Measurements from ENCODE around the gene MTMR8. TPM values are rescaled to one million over a fixed set of nuclear protein-coding genes. Genes with fewer than 3 reads are reported as not detected.

MTMR8 gene
- polyA plus RNA-seq, 2 of the 4 experiments (the other 2 are of a cell fraction) = 1.4 to 1.6 TPM

GRCh38 chrX:64377753-64378152 lies 17.5 kb downstream of the MTMR8 start:
- H3K4me3 ChIP-seq = no peak overlapping the region
- H3K9me3 ChIP-seq = no peaks in the 10 kb centered on the region
- H3K4me1 ChIP-seq = no peaks in the 10 kb centered on the region
- ChIA-PET CTCF (no interaction called here), POLR2A (no interaction called here)
- H3K4me2 ChIP-seq = no peak overlapping the region
- DNase-seq (ENCODE audit: low read depth in 1 of 2, low spot score in 1 of 2) (no peak), FAIRE-seq (no peak), ATAC-seq (no peak)
- H3K27ac ChIP-seq = no peak overlapping the region
- WGBS (ENCODE audit: missing lambda C conversion rate) = 3% methylated on average over 3 of the region's 3 CpGs
- TF ChIP-seq ELK1 (IDR thresholded peaks at IDR 0.05; ENCODE audit: low read depth, low read length) (no peak), CBX8 (IDR thresholded peaks at IDR 0.05) (no peak), FOSL2 (IDR thresholded peaks at IDR 0.05) (no peak), FOSL2 (CRISPR knock-in tag; IDR thresholded peaks at IDR 0.05) (no peak), FOSB (CRISPR knock-in tag; IDR thresholded peaks at IDR 0.05) (no peak), JUNB (IDR thresholded peaks at IDR 0.05) (no peak), ZSCAN20 (CRISPR knock-in tag; IDR thresholded peaks at IDR 0.05) (no peak), NFE2L2 (conservative IDR thresholded peaks at IDR 0.05; ENCODE audit: low read length) (no peak), MAZ (IDR thresholded peaks at IDR 0.05; ENCODE audit: borderline replicate concordance, low read depth, low read length) (no peak), SREBF2 (IDR thresholded peaks at IDR 0.05) (no peak), HOXB13 (CRISPR knock-in tag; IDR thresholded peaks at IDR 0.05; ENCODE audit: low read depth) (no peak), TFCP2L1 (CRISPR knock-in tag; IDR thresholded peaks at IDR 0.05) (no peak), REST (IDR thresholded peaks at IDR 0.05) (no peak), CTCF (IDR thresholded peaks at IDR 0.05) (no peak), JUN (IDR thresholded peaks at IDR 0.05) (no peak), MAX (IDR thresholded peaks at IDR 0.05) (no peak), HOXB5 (CRISPR knock-in tag; IDR thresholded peaks at IDR 0.05) (no peak), POLR2AphosphoS2 (conservative IDR thresholded peaks at IDR 0.05; ENCODE audit: low read length) (no peak), RFX5 (IDR thresholded peaks at IDR 0.05) (no peak)

GRCh38 chrX:64352081-64352480 lies 43.2 kb downstream of the MTMR8 start:
- CTCF ChIA-PET = no interaction called here
- TF ChIP-seq JUNB (IDR thresholded peaks at IDR 0.05) = no peak
- no peak for TF ChIP-seq KDM5A (IDR thresholded peaks at IDR 0.05)
- no peak for TF ChIP-seq GATA3 (IDR thresholded peaks at IDR 0.05; ENCODE audit: borderline replicate concordance)
- no peak for TF ChIP-seq HEYL (CRISPR knock-in tag; IDR thresholded peaks at IDR 0.05)
- no peak for TF ChIP-seq BCL3 (IDR thresholded peaks at IDR 0.05)
- TF ChIP-seq USF2 (IDR thresholded peaks at IDR 0.05) = no peak
- no peak for TF ChIP-seq HOXB5 (CRISPR knock-in tag; IDR thresholded peaks at IDR 0.05)
- no peak for TF ChIP-seq FOSB (CRISPR knock-in tag; IDR thresholded peaks at IDR 0.05)
- no peak for TF ChIP-seq PHF8 (IDR thresholded peaks at IDR 0.05; ENCODE audit: borderline replicate concordance, low read depth)
- TF ChIP-seq PBX3 (IDR thresholded peaks at IDR 0.05) = no peak
- TF ChIP-seq ESRRA (IDR thresholded peaks at IDR 0.05; ENCODE audit: borderline replicate concordance, low read length) = no peak
- TF ChIP-seq CHD2 (IDR thresholded peaks at IDR 0.05; ENCODE audit: low read length, partially characterized antibody) = no peak
- TF ChIP-seq POLR2A (IDR thresholded peaks at IDR 0.05; ENCODE audit: low read length) = no peak
- no peak for TF ChIP-seq RNF2 (IDR thresholded peaks at IDR 0.05; ENCODE audit: borderline replicate concordance, low read depth)
- TF ChIP-seq TFCP2L1 (CRISPR knock-in tag; IDR thresholded peaks at IDR 0.05) = no peak
- TF ChIP-seq FOSL2 (IDR thresholded peaks at IDR 0.05) = no peak
- no peak for TF ChIP-seq FOSL2 (CRISPR knock-in tag; IDR thresholded peaks at IDR 0.05)
- no peak for TF ChIP-seq NPAS2 (CRISPR knock-in tag; IDR thresholded peaks at IDR 0.05; ENCODE audit: borderline replicate concordance)

More at GRCh38 chrX:64352081-64352480, 43.2 kb downstream of the MTMR8 start:
- Histone ChIP-seq H3K4me1 (no peaks in the 10 kb centered on the region), H3K9me3 (no peaks in the 10 kb centered on the region), H3K4me3 (no peak overlapping the region), H3K4me2 (no peak overlapping the region), H3K27ac (no peak overlapping the region)
- no peak for ATAC-seq
- no peak for DNase-seq (ENCODE audit: low read depth in 1 of 2, low spot score in 1 of 2)
- peak; percentile 92 for FAIRE-seq
- POLR2A ChIA-PET = no interaction called here
- 26% methylated on average over 5 of the region's 5 CpGs for WGBS (ENCODE audit: missing lambda C conversion rate)

Data from A549 (cell line).